HG02840 (cell line): Measurements from ENCODE around the gene RPL28.

Source experiments
- ATAC-seq: cut with Tn5 transposase; IDR thresholded peaks from one replicate; pipeline ENCODE4 v1.9.1; 2021; ENCODE audit warnings: mild to moderate bottlenecking, moderate library complexity, moderate number of reproducible peaks; ENCODE audit not compliant: unreplicated experiment, low FRiP score

RPL28 gene

DNA sequence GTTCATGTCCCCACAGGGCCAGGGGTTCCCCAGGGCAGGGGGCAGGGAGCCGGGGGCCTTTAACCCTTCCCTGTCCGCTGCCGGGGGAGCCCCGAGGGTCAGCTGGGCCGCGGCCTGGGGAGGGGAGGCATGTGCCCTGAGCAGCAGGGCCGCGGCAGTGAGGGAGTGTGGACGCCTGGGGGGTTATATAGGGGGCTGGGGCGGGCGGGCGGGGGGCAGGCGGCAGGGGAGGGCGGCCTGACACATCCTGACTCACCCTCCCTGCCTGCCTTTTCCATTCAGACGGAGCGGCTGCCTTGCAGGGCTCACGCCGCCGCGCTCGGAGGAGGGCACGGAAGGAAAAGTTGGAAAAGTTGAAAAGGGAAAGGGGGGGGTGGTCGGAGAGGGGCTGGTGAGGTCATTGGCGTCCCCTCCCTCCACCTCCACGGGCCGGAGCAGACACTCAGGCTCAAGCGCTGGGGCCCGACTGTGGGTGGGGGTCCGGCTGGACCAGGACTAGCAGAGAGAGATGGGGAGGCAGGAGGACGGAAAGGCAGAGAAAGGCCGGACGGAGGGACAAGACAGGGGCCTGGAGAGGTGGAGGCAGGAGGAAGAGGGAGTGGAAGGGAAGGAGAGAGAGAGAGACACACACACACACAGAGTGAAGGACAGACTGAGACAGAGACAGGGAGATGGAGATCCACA is 15.3 kb upstream of the RPL28 start, which contains the start of gene IL11:
IL11 (minus strand) TSS at position 159 of the 684 bp plus-strand sequence; CDS start at position 6, 153 bp downstream.
- no peak for ATAC-seq

DNA sequence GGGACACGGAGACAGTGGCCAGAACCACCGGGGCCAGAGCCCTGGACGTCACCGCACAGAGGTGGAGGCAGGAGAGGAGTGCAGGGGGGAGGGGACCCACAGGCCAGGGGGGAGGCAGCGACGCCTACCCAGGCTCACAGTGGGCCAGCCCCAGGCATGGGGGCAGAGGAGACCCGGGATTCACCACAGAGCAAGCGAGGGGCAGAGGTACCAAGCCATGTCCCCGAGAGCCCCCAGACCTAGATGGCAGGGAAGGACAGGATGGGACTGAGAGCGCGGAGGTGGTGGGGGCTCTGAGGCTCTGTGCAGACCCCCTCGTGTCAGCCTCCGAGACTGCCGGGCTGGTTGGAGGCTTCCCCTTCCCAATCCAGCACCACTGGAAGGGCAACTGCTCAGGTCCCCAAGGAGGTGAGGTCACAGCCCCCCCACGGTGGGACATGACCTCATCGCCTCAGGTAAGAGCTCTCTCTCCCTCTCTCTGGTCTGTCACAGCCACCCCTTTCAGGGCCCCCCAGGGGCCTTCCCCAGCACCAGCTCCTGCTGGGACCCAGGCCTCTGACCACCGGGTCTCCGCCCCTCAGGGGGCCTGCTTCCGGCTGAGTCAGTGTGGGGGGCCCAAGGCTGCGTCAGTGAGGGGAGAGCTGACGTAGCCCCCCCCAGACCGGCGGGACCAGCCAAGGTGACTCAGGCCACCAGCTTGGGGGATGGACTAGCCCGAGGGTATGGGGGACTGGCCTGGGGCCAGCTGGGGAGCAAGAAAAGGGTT is 13.2 kb upstream of the RPL28 start:
- no peak for ATAC-seq

DNA sequence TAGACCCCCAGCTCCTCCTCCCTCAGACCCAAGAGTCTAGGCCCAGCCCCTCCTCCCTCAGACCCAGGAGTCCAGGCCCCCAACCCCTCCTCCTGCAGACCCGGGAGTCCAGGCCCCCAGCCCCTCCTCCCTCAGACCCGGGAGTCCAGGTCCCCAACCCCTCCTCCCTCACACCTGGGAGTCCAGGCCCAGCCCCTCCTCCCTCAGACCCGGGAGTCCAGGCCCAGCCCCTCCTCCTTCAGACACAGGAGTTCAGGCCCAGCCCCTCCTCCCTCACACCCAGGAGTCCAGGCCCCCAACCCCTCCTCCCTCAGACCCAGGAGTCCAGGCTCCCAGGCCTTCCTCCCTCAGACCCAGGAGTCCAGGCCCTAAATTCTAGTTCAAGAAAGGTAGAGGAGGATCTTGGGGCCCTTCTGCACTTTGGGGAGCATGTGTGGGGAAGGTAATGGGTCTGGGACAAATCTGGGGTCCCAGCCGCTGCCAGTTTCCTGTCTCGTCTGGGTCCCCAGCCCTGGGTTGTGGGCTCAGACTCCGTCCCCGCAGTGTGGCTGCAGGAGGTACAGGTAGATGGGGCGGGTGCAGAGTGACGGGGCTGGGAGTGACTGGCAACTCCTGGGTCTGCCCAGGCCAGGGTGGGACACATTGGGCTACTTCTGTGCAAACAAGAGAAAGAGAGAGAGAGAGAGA is 12.3 kb upstream of the RPL28 start:
- ATAC-seq = no peak

DNA sequence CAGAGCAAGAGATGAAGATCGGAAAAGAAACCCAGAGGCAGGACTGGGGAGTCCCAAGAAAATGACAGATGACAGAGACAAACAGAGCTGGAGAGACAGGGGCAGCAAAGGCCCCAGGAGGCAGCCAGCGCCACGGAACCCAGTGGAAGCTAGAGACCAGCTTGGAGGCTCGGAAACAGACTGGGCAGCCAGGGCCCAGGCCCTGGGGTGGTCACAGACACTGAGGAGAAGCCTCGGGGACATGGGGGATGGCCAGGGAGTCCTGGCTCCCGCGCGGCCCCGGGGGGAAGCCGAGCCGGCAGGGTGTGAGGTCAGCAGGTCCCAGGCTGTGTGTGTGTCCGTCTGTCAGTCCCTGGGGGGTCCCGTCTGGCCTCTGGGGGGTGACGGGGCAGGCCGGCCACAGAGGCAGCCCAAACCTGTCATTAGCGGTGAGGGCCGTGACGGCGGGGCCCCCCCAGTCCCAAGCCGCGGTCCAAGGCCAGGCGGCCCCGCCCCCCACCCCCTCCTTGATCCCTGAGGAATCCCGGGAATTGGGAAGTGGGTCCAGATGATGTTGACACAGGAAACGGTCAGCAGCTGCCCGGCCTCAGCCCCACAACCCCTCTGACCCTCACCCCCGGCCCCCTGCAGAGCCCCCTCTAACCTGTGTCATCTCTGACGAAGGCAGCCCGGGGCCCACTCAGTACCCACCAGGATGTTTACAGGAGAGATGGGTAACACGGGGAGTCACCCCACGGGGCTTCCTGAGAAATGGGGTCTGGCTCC is 11.6 kb upstream of the RPL28 start:
- ATAC-seq = no peak

DNA sequence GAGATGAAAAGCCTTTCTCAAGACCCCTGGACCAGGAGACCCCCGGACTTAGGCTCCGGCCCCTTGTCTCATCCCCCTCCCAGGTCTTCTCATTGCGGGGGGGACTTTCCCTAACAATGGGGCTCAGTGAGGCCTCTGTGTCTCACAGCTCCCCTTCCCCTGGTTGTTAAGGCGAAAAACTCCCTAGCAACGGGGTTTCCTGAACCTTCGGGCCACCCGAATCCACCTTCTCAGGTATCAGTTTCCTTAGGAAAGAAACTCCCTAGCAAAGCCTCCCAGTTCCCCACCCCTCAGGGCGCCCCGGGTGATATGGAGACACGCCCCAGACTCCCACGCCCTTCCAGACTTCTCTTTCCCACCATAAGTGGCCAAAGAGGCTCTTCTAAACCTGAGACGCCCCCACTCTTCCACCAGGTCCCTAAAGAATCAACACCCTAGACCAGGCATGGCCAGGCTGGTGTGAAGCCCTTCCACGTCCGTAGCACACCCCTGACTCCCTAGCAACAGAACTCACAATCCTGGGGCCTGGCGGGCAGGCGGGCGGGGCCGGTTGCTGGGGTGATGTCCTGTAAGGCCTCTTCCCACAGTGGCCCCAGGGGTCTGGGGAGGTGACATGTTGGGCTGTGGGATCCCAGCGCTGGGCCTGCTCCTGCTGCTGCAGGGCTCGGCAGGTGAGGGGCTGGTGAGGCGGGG is 9.3 kb upstream of the RPL28 start, which contains the start of gene TMEM190:
TMEM190 (plus strand) TSS at position 586 of the 693 bp plus-strand sequence; CDS start at position 614, 28 bp downstream.
- ATAC-seq = no peak

DNA sequence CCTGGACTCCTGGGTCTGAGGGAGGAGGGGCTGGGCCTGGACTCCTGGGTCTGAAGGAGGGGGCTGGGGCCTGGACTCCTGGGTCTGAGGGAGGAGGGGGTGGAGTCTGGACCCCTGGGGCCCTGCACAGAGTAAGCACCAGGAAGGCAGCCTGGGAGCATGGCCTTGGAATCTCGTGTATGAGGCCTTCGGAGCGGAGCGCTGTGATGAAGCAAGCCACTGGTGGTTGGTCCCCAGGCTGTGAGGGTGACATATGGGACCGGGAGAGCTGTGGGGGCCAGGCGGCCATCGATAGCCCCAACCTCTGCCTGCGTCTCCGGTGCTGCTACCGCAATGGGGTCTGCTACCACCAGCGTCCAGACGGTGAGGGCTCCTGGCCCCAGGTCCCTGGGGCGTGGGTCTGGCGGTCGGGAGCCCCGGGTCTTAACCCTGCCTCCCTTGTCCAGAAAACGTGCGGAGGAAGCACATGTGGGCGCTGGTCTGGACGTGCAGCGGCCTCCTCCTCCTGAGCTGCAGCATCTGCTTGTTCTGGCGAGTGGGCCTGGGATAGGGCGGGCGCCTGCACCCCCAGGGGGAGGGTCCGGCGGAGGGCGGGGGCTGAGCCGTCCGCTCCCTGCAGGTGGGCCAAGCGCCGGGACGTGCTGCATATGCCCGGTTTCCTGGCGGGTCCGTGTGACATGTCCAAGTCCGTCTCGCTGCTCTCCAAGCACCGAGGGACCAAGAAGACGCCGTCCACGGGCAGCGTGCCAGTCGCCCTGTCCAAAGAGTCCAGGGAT is 8.2 kb upstream of the RPL28 start:
- no peak for ATAC-seq

DNA sequence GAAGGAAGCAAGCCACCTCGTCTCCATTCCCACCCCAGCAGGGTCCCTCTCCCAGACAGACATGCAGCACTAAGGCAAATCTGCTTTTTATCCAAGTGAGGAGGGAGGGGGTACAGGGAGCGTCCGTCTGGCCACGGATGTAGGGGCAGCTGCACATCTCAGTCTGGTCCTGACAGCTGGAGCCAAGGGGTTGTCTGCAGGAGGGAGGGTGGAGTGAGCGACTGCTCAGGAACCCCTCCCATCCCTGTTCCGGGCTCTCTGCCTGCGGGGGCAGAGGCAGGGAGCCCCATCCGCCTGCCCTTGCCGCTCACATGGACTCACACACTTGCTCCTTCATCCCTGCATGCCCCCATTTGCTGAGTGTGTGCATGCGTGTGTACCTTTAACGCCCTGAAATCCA is 6.6 kb upstream of the RPL28 start:
- ATAC-seq = no peak

DNA sequence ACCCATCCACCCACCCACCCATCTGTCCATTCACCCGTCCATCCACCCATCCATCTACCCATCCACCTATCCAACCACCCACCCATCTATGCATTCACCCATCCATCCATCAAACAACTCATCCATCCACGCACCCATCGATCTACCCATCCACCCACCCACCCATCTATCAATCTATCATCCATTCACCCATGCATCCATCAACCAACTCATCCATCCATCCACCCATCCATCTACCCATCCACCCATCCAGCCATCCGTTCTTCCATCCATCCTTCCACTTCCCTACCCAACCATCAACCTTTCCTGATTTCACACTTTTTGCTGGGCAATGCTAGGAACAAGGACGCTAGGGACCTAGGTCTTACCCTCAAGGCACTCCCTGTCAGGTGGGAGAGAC is 3.7 kb upstream of the RPL28 start:
- ATAC-seq = no peak

DNA sequence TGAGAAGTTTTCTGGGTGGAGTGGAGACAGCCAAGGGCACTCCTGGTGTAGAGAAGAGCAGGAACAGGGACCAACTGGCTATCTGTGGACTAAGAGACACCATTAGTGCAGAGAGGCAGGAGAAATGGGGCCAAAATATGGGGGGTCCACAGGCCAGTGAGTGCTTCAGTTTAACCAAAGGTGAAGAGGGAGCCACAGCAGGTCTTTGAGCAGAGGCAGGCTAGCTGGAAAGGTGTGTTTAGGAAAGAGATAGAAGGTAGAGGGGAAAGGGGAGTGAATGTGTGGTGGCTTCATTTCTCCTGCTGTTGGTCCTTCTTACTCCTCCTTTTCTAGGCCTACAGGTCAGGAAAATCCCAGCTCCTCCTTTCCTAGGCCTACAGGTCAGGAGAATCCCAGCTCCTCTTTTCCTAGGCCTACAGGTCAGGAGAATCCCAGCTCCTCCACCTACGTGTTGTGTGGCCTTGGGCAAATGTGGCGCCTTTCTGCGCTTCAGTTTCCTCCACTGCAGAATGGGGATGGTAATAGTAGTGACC is 3.1 kb upstream of the RPL28 start:
- no peak for ATAC-seq

DNA sequence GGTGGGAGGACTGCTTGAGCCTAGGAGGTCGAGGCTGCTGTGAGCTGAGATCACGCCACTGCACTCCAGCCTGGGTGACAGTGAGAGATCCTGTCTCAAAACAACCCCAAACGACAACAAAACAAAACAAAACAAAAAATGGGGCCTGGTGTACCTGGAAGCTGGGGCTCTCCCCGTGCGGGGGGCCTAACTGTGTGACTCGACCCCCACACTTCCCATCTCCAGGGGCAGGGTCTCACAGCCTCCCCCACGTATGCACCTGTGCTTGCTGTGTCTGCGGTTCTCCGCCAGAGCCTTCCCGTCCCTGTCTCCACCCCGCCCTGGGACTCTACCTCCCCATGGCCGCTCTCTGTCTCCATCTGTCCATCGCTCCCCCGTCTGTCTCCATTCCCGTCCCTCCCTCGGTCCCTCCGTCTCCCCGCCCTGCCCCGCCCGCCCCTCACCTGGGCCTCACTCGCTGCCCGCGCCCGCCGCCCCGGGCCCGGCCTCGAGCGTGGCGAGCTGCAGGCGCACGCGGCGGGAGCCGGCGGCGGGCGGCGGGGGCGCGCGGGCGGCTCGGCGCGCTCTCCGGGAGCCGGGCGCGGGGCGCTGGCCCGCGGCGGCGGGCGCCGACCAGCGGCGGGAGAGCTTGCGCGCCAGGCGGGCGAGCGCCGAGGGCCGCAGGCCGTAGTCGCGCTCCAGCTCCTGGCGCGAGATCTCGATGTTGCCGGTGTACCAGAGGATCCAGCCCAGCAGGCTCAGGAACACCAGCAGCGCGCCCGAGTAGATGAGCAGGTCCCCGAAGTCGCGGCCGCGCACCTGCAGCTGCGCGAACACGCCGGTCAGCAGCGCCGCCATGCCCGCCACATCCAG is 2.2 kb upstream of the RPL28 start:
- no peak for ATAC-seq

DNA sequence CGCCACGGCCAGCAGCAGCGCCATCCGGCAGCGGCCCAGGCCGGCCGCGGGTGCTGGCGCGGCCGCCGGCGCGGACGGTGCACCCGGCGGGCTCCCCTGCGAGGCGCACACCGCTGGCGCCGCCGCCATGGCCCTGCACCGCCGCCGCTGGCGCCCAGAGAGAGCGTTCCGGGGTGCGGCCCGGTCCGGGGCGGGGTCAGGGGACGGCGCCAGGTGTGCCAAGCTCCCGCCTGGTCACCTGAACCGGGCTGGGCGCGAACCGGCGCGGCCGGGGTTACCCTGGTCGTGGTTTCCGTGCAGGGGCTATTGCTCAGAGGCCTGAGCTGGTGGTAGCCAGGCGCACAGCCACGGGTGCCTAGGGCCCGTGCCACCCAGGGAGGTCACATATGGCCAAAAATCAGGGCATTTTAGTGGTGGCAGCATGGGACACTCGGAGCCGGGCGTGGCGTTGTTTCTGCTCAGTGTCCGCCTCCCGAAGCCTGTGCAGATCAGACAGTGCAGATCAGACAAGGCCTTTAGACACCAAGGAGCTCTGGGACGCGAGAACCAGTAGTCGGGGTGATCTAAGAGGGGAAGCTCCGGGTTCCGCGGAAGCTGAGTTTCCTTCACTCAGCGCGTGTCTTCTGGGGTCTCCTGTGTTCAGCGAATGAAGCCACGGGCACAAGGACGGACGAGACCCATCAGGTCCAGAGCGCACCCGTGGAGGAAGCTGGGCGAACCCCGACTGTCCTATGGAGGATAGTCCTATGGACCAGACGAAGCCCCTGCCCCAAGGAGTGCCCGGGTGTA is 1.4 kb upstream of the RPL28 start, which contains the start of gene TMEM238:
TMEM238 (minus strand) TSS at position 162 of the 789 bp plus-strand sequence; CDS start at position 129, 33 bp downstream.
- ATAC-seq = no peak

DNA sequence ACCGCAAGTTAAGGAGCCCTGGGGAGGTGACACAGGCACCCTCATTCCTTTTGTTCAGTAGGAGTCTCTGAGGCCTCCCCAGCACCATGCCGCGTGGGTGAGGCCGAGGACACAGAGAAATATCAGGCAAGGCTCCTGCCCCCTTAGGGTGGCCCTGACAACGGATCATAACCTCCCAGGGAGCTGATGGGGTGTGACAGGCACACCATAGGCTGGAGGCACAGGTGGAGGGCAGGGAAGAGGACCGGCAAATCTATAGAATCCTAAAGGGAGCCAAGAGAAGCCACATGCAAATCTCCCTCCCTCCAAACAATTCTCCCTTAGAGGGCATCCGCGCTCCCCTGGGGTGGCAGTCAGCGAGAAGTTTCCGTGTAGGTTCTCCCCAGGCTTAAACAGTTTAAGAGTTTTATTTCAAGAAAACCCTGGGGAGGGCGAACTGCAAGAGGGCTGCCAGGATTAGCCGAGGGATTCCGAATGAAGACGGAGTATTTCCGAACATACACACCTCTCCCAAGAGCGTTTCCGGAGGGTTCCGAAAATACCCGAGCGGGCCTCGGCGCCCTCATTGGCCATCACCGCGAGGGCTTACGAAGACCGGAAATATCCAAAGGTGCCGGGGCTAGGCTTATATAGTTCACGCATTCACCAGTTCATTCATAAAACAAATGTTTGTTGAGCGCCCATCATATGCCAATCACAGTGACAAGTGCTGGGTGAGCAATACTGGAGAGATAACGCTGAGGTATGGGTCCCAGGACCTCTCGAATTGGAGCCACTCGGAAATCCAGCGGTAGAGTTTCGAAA is 610 bp upstream of the RPL28 start:
- ATAC-seq = peak; percentile 57

DNA sequence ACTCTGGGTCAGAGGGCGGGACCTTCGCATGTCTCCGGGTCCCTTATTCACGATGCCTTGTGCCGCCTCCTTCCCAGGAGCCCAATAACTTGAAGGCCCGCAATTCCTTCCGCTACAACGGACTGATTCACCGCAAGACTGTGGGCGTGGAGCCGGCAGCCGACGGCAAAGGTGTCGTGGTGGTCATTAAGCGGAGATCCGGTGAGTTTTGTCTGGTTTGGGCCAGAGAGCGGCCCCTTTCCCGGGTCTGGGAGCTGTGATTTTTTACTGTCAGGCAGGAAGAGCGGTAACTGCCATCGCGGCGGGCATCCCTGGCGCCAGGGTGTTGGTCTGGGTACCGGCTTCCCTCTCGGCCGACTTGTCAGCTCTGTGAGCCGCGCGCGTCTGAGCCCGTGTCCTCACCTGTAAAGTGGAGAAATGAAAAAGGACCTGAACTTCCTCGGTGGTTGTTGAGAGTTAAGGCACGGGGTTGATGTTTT is 800 bp downstream of the RPL28 start:
- no peak for ATAC-seq

DNA sequence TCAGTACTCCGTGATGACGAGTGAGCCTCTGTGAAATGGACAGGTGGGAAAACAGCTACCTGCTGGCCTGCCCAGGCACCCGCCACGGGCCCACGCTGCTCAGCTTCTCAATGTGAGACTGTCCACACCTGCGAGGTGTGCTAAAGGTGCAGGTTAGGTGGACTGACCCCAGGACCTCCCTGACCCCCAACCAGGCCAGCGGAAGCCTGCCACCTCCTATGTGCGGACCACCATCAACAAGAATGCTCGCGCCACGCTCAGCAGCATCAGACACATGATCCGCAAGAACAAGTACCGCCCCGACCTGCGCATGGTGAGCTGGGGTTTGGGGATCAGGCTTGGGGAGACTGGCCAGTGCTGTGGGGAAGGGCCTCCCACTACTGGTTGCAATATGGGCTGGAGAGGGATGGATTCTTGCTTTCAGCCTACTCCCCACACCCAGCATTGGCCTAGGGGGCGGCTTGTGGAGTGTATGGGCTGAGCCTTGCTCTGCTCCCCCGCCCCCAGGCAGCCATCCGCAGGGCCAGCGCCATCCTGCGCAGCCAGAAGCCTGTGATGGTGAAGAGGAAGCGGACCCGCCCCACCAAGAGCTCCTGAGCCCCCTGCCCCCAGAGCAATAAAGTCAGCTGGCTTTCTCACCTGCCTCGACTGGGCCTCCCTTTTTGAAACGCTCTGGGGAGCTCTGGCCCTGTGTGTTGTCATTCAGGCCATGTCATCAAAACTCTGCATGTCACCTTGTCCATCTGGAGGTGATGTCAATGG is 2.2 kb downstream of the RPL28 start:
- no peak for ATAC-seq
